BLaER1 treated with 17β-estradiol and CSF1 and Interleukin-3, amounts not matched to agents 10 nM and 100 nM (cell line): ENCODE measurements around the gene ANKRD16.

ENCODE experiments used
- H3K27ac ChIP-seq, 11 experiments: shearing (Covaris generic); formaldehyde crosslinking; 2 replicates each; pipeline ENCODE4 v1.8.1; 2022
- H3K27me3 ChIP-seq, 11 experiments: shearing (Covaris generic); formaldehyde crosslinking; 2 replicates each; pipeline ENCODE4 v1.8.1; 2022
- H3K36me3 ChIP-seq, 11 experiments: shearing (Covaris generic); formaldehyde crosslinking; 2 replicates each; pipeline ENCODE4 v1.8.1; 2022
- H3K4me1 ChIP-seq, 10 experiments: shearing (Covaris generic); formaldehyde crosslinking; 2 replicates each; pipeline ENCODE4 v1.8.1; 2022
- H3K4me2 ChIP-seq, 11 experiments: shearing (Covaris generic); formaldehyde crosslinking; 2 replicates each; pipeline ENCODE4 v1.8.1; 2022
- H3K4me3 ChIP-seq, 10 experiments: shearing (Covaris generic); formaldehyde crosslinking; 2 replicates each; pipeline ENCODE4 v1.8.1; 2022
- H3K9ac ChIP-seq, 11 experiments: shearing (Covaris generic); formaldehyde crosslinking; 2 replicates each; pipeline ENCODE4 v1.8.1; 2022
- H3K9me3 ChIP-seq, 11 experiments: shearing (Covaris generic); formaldehyde crosslinking; replicated peaks in 1 of 11; 2 replicates each; pipeline ENCODE4 v1.8.1; 2022
- H4K20me1 ChIP-seq, 11 experiments: shearing (Covaris generic); formaldehyde crosslinking; 2 replicates each; pipeline ENCODE4 v1.8.1; 2022
- Cebpa-rat ChIP-seq, 11 experiments: shearing (Covaris generic); IDR thresholded peaks; 2 replicates each; pipeline ENCODE4 v1.8.1; 2022

The ANKRD16 gene

DNA sequence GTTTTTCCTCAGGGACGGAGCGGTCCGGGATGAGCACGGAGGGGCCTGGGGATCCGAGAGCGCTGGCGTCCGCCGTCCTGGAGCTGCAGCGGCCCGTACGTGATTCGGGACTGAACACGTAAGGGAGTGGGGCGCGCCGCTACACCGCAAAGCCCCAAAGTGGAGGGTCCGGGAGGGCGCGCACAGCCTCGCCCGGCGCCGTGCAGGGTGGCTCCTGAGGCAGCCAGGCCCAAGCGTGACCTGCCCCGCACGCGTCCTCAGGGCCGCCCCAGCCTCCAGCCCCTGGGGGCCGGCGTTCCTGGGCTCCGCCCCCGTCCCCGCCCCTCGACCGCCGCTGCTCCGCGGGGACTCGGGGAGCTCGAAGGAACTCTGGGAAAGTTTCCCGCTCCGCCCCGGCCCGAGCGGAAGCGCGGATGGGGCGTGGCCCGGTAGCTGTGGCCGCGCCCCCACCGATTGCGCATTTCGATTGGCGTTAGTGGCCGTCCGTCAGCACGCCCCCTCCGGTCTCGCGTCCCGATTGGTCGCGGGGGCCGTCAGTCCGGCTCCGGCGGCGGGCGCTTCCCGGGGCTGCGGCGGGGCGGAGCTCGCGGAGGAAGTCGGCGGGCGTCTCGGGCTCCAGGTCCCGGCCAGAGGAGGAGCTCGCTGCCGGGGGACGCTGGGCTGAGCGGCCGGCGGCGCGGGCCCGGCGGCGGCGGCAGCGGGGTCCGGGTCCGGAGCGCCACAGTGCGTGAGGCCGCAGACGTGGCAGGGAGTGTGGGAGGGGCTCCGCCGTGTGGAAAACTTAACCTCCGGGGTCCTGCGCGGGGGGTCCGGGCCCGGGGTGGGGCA, at the start of gene ANKRD16, which contains the start of gene FBH1:
Gene ANKRD16 (minus strand): TSS at position 270 of the 828 bp plus-strand sequence. CDS start 539 bp downstream, outside the sequence.
Gene FBH1 (plus strand): TSS at position 620 of the 828 bp plus-strand sequence. CDS start 103 bp downstream, at position 723.
- H3K9ac ChIP-seq = peak within 1 kb of the TSS; percentile 80 to 97 (median 92)
- no peaks in the 10 kb centered on the region for H3K27me3 ChIP-seq
- no peaks in the 10 kb centered on the region for H3K9me3 ChIP-seq
- H3K27ac ChIP-seq = peak within 1 kb of the TSS; percentile 67 to 91 (median 88)
- H4K20me1 ChIP-seq = peaks cover 23 to 60% (median 43%) of the 10 kb centered on the region in 11 experiments; a peak in 19 of 22 replicates
- no peak for TF ChIP-seq Cebpa-rat (IDR thresholded peaks at IDR 0.05)
- peak within 1 kb of the TSS; percentile 70 to 99 (median 88) for H3K4me3 ChIP-seq
- H3K4me2 ChIP-seq = peak within 1 kb of the TSS; percentile 86 to 100 (median 98)
- H3K4me1 ChIP-seq = peaks cover 32 to 47% (median 39%) of the 10 kb centered on the region in 10 experiments
- H3K36me3 ChIP-seq = peaks cover 26 to 58% (median 39%) of the 10 kb centered on the region in 11 experiments

DNA sequence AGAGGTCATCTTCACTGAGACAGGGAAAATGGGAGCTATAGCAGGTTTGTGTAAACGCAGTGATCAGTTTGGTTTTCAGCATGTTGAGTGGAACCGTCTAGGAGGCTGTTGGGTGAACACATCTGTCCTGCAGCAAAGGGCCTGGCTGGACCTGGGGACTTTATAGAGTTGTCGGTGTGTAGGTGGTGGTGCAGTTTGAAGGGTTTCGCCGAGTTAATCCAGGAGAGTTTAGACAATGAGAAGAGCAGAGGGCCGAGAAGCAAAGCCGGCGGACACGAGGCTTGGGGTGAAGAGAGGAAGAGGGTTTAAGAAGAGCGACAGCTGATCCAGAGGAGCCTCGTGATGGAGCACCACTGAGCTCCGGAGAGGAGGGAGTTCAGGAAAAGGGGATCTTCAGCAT, 48.6 kb upstream of the ANKRD16 start:
- no peak overlapping the region for H3K9ac ChIP-seq
- no peaks in the 10 kb centered on the region for H3K27me3 ChIP-seq
- peaks cover 12 to 24% (median 16%) of the 10 kb centered on the region in 10 experiments for H3K4me1 ChIP-seq
- H3K4me2 ChIP-seq = no peak overlapping the region
- peaks cover 0 to 8% (median 0%) of the 10 kb centered on the region in 11 experiments; a peak in 1 of 22 replicates for H4K20me1 ChIP-seq
- no peaks in the 10 kb centered on the region for H3K9me3 ChIP-seq
- no peak overlapping the region for H3K4me3 ChIP-seq
- no peak overlapping the region for H3K27ac ChIP-seq
- H3K36me3 ChIP-seq = peaks cover 49 to 59% (median 58%) of the 10 kb centered on the region in 11 experiments
- no peak for TF ChIP-seq Cebpa-rat (IDR thresholded peaks at IDR 0.05)

DNA sequence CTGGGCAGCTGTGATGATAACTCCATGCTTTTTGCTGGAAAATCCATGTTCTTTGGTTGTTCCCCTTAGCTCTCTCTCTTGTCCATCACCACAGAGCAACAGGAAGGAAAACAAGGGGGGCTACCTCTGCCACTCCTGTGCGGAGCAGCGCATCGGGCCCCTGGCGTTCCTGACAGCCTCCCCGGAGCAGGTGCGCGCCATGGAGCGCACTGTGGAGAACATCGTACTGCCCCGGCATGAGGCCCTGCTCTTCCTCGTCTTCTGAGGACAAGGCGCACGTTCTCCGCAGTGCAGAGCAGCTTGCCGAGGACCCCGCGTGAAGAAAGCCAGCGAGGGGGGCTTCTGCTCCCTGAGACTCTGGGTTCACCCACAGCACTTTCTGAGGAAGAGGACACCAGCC, 47.3 kb upstream of the ANKRD16 start:
- Histone ChIP-seq H3K9me3 (no peaks in the 10 kb centered on the region), H3K4me3 (no peak overlapping the region), H3K27ac (no peak overlapping the region), H4K20me1 (peaks cover 0 to 8% (median 0%) of the 10 kb centered on the region in 11 experiments; a peak in 2 of 22 replicates), H3K36me3 (peaks cover 62 to 72% (median 71%) of the 10 kb centered on the region in 11 experiments), H3K4me2 (no peak overlapping the region), H3K9ac (no peak overlapping the region), H3K27me3 (no peaks in the 10 kb centered on the region), H3K4me1 (peaks cover 10 to 12% (median 11%) of the 10 kb centered on the region in 10 experiments)
- no peak for TF ChIP-seq Cebpa-rat (IDR thresholded peaks at IDR 0.05)

DNA sequence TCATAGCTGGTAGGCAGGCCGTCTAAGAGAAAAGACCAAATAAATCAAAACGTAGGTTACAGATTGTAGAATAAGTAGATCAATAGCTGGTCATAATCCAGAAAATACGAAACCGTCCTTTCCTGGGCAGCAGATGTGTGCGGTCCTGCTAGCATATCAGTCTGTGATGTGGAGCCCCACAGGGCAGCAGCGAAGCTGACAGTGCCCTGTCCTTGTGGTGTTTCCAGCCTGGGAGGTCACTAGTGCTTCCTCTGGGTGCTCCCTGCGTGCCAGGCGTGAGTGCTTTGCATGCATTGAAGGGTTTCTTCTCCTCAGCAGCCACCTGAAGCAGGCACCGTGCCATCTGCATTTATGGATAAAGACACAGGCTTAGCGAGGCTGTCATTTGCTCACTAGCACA, 45.9 kb upstream of the ANKRD16 start:
- TF ChIP-seq Cebpa-rat (IDR thresholded peaks at IDR 0.05) = no peak
- peaks cover 0 to 8% (median 0%) of the 10 kb centered on the region in 11 experiments; a peak in 2 of 22 replicates for H4K20me1 ChIP-seq
- no peak overlapping the region for H3K4me2 ChIP-seq
- H3K4me3 ChIP-seq = no peak overlapping the region
- no peaks in the 10 kb centered on the region for H3K27me3 ChIP-seq
- no peaks in the 10 kb centered on the region for H3K9me3 ChIP-seq
- H3K27ac ChIP-seq = no peak overlapping the region
- peaks cover 75 to 86% (median 85%) of the 10 kb centered on the region in 11 experiments for H3K36me3 ChIP-seq
- H3K9ac ChIP-seq = no peak overlapping the region
- H3K4me1 ChIP-seq = no peaks in the 10 kb centered on the region

DNA sequence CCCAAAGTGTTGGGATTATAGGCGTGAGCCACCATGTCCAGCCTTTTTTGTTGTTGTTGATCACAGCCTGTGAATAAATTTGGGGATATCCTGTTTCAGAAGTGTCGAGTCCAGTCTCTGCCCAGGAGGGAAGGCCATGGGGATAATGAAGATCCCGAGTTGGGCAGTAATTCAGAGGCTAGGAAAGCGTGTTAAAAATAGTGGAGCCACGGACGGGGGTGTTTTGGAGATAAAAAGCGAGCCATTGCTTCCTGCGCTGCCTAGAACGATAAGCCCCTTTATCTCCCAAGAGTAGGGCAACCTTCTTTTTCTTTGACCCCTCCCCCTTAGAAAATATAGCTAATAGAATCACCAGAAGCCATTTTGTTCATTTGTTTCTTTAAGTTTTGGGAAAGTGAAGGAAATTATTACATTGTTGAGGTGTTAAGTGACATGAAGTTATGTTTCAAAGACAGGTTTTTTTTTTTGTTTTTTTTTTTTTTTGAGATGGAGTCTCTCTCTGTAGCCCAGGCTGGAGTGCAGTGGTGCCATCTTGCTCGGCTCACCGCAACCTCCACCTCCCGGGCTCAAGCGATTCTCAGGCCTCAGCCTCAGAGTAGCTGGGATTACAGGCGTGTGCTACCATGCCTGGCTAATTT, 44.3 kb upstream of the ANKRD16 start:
- no peak for TF ChIP-seq Cebpa-rat (IDR thresholded peaks at IDR 0.05)
- H3K36me3 ChIP-seq = peaks cover 91 to 100% (median 99%) of the 10 kb centered on the region in 11 experiments
- H3K4me2 ChIP-seq = no peak overlapping the region
- peaks cover 0 to 13% (median 0%) of the 10 kb centered on the region in 11 experiments; a peak in 4 of 22 replicates for H4K20me1 ChIP-seq
- H3K4me3 ChIP-seq = no peak overlapping the region
- no peaks in the 10 kb centered on the region for H3K4me1 ChIP-seq
- H3K27me3 ChIP-seq = no peaks in the 10 kb centered on the region
- no peak overlapping the region for H3K27ac ChIP-seq
- no peak overlapping the region for H3K9ac ChIP-seq
- H3K9me3 ChIP-seq = no peaks in the 10 kb centered on the region

DNA sequence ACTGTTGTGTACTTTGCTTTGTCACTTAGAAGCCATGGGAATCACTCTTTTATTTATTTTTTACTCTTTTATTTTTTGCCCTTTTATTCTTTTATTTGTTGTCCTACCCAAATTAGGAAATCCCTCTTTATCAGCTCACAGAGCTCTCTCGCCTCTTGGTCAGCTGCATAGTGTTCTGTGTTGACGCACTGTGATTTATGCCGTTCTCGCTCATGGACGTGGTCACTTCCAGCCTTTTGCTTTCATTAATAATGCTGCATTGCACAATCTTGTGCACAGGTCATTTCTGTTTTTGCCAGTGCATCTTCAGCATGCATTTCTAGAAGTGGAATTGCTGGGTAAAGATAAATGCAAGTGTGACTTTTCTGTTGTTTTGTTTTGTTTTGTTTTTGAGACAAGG, 42.7 kb upstream of the ANKRD16 start:
- peaks cover 95 to 100% (median 99%) of the 10 kb centered on the region in 11 experiments for H3K36me3 ChIP-seq
- 0 out of 22 replicates have a peak, but pooled peaks of 1 of the 11 experiments have one; percentile 28 for TF ChIP-seq Cebpa-rat (IDR thresholded peaks at IDR 0.05)

DNA sequence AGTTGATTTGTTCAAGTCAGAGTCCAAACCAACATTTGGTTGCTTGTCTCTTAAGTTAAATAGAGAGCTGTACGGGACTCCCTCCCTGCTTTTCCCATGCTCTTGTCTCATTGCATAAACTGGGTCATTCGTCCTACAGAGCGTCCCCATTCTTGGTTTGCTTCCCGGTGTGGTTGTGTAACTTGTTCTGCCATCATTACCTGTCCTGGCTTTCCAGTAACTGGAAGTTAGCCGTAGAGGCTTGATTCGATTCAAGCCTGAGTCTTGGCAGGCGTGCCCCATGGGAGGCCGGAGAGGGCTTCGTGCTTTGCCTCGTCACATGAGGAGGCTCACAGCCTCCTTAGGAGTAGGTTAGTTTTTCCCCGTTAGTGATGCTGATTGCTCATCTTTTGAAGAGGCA, 40.6 kb upstream of the ANKRD16 start:
- TF ChIP-seq Cebpa-rat (IDR thresholded peaks at IDR 0.05) = no peak
- no peaks in the 10 kb centered on the region for H3K27me3 ChIP-seq
- H3K9me3 ChIP-seq = no peaks in the 10 kb centered on the region
- H3K4me3 ChIP-seq = no peak overlapping the region
- H3K9ac ChIP-seq = no peak overlapping the region
- H3K4me2 ChIP-seq = no peak overlapping the region
- no peak overlapping the region for H3K27ac ChIP-seq
- peaks cover 94 to 100% (median 99%) of the 10 kb centered on the region in 11 experiments for H3K36me3 ChIP-seq
- no peaks in the 10 kb centered on the region for H3K4me1 ChIP-seq
- peaks cover 0 to 8% (median 0%) of the 10 kb centered on the region in 11 experiments; a peak in 4 of 22 replicates for H4K20me1 ChIP-seq

More for the DNA sequence above, 42.7 kb upstream of the ANKRD16 start:
- H3K9me3 ChIP-seq = no peaks in the 10 kb centered on the region
- H3K27ac ChIP-seq = no peak overlapping the region
- no peak overlapping the region for H3K9ac ChIP-seq
- no peaks in the 10 kb centered on the region for H3K4me1 ChIP-seq
- H4K20me1 ChIP-seq = peaks cover 0 to 13% (median 0%) of the 10 kb centered on the region in 11 experiments; a peak in 4 of 22 replicates
- no peak overlapping the region for H3K4me2 ChIP-seq
- H3K4me3 ChIP-seq = no peak overlapping the region
- H3K27me3 ChIP-seq = no peaks in the 10 kb centered on the region

DNA sequence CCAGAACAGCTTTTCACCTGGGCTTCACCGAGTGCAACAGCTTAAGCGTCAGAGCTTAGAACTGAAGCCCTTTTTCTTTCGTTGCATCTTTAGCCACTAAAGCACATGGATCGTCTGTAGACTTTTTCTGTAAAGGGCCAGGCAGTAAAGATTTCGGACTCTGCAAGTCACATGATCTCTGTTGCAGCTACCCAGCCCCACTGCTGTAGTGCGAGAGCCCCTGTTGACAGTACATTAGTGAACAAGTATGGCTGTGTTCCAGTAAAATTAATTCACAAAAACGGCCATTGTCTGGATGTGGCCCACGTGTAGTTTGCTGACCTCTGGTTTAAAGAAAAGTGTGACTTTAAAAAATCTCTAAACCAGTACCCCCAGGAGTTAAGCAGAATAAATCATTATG, 39.7 kb upstream of the ANKRD16 start:
- Histone ChIP-seq H3K4me3 (no peak overlapping the region), H4K20me1 (peaks cover 0 to 8% (median 0%) of the 10 kb centered on the region in 11 experiments; a peak in 4 of 22 replicates), H3K4me1 (no peaks in the 10 kb centered on the region), H3K36me3 (peaks cover 94 to 100% (median 99%) of the 10 kb centered on the region in 11 experiments), H3K9me3 (no peaks in the 10 kb centered on the region), H3K9ac (no peak overlapping the region), H3K27ac (no peak overlapping the region), H3K27me3 (no peaks in the 10 kb centered on the region), H3K4me2 (no peak overlapping the region)
- no peak for TF ChIP-seq Cebpa-rat (IDR thresholded peaks at IDR 0.05)

DNA sequence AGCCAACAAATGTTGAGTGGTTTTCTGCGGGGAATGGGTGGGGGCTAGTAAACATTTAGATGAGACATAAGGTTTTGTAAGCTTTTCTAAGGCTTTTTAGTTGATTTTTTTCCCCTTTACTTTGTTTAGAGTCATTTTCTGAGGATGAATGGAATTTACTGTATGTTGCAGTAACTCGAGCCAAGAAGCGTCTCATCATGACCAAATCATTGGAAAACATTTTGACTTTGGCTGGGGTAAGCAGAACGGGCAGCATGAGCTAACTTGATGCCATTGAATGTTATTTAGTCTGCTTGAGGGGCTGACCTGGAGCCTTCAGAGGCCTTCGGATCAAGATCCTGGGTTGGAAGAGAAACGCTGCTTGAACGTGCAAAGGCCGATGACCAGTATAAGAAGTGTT, 37.6 kb upstream of the ANKRD16 start:
- no peaks in the 10 kb centered on the region for H3K27me3 ChIP-seq
- no peak for TF ChIP-seq Cebpa-rat (IDR thresholded peaks at IDR 0.05)
- H3K4me2 ChIP-seq = no peak overlapping the region
- no peak overlapping the region for H3K4me3 ChIP-seq
- peaks cover 0 to 6% (median 0%) of the 10 kb centered on the region in 11 experiments; a peak in 4 of 22 replicates for H4K20me1 ChIP-seq
- H3K9me3 ChIP-seq = no peaks in the 10 kb centered on the region
- H3K4me1 ChIP-seq = no peaks in the 10 kb centered on the region
- H3K9ac ChIP-seq = no peak overlapping the region
- peaks cover 97 to 100% (median 99%) of the 10 kb centered on the region in 11 experiments for H3K36me3 ChIP-seq
- H3K27ac ChIP-seq = no peak overlapping the region
